Measurements from ENCODE around the gene ZBTB37.
A peak's percentile ranks its signal among the peaks of the same experiment; 100 is the strongest.

Gene ZBTB37

GRCh38 chr1:173913111-173913510, 44.9 kb downstream of the ZBTB37 start:
- H3K4me3 ChIP-seq (ENCODE audit: low read depth, low read length): no peak overlapping the region
- TF ChIP-seq CTCF (IDR thresholded peaks at IDR 0.05; ENCODE audit: borderline replicate concordance, insufficient read depth, low read depth, low read length): no peak

- H3K4me3 ChIP-seq (ENCODE audit: low read depth, low read length): no peak overlapping the region
- peak; percentile 78 for TF ChIP-seq CTCF (IDR thresholded peaks at IDR 0.05; ENCODE audit: borderline replicate concordance, insufficient read depth, low read depth, low read length)
Measured at GRCh38 chr1:173914366-173914871, 46.2 kb downstream of the ZBTB37 start.

- TF ChIP-seq CTCF (IDR thresholded peaks at IDR 0.05; ENCODE audit: borderline replicate concordance, insufficient read depth, low read depth, low read length): no peak
Measured at GRCh38 chr1:173915596-173915995, 47.4 kb downstream of the ZBTB37 start.

GRCh38 chr1:173916667-173917066, 48.5 kb downstream of the ZBTB37 start:
- H3K4me3 ChIP-seq (ENCODE audit: low read depth, low read length): no peak overlapping the region
- no peak for TF ChIP-seq CTCF (IDR thresholded peaks at IDR 0.05; ENCODE audit: borderline replicate concordance, insufficient read depth, low read depth, low read length)

More at GRCh38 chr1:173915596-173915995, 47.4 kb downstream of the ZBTB37 start:
- no peak overlapping the region for H3K4me3 ChIP-seq (ENCODE audit: low read depth, low read length)

- TF ChIP-seq CTCF (IDR thresholded peaks at IDR 0.05; ENCODE audit: borderline replicate concordance, insufficient read depth, low read depth, low read length): no peak
- no peak within 1 kb of the TSS for H3K4me3 ChIP-seq (ENCODE audit: low read depth, low read length)
Measured at GRCh38 chr1:173917149-173917548, 49.0 kb downstream of the ZBTB37 start, which contains the start of gene SERPINC1. Gene SERPINC1 (minus strand): TSS chr1:173917327. CDS start chr1:173917259, 68 bp downstream.

- TF ChIP-seq CTCF (IDR thresholded peaks at IDR 0.05; ENCODE audit: borderline replicate concordance, insufficient read depth, low read depth, low read length): no peak
- no peak overlapping the region for H3K4me3 ChIP-seq (ENCODE audit: low read depth, low read length)
Measured at GRCh38 chr1:173917635-173918493, 49.7 kb downstream of the ZBTB37 start.

GRCh38 chr1:173920861-173921260, 52.7 kb downstream of the ZBTB37 start:
- TF ChIP-seq CTCF (IDR thresholded peaks at IDR 0.05; ENCODE audit: borderline replicate concordance, insufficient read depth, low read depth, low read length): no peak

More at GRCh38 chr1:173920861-173921260, 52.7 kb downstream of the ZBTB37 start:
- H3K4me3 ChIP-seq (ENCODE audit: low read depth, low read length): no peak overlapping the region
